ENCODE measurements around the gene WWP2.
A peak's percentile ranks its signal among the peaks of the same experiment; 100 is the strongest.

WWP2 gene

DNA sequence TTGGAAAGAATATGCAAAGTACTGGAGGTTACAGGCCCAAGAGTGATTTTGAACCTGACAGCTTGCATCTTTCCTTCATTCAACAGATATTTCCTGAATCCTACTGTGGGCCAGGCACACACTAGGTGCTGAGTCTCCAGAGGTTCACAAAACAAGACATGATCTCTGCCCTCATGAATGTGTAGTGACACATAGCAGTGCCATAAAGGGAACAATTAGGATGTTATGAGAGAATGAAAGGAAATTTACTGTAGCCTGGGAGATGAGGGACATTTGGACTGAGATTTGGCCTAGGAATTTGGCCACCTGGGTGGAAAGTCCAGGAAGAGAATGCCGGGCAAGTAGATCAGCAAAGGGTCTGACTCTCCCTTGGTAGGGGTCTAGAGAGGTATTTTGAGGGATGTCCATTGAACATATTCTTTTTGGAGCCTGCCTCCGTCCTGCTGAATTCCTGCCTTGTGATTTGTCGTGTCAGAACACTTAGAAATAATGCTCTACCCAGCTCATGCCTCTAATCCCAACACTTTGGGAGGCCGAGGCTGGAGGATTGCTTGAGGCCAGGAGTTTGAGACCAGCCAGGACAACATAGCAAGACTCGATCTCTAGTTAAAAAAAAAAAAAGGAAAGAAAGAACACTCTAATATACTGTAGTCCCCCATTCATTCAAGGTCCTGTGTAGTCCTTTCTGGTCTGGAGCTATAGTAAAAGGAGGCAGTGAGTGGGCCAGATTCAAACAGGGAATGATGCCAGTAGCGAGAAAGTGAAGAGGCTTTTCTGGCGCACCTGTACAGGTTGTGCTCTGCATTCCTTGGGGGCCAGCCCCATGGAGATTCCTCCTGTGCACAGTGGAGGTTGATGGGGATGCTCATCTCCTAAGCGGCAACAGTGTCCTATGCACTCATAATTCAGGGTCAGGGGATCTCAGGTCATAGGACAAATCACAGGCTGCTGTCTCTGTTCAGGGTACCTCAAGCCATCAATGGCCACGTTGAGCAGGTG, 98.4 kb downstream of the WWP2 start:
- no peak for DNase-seq

DNA sequence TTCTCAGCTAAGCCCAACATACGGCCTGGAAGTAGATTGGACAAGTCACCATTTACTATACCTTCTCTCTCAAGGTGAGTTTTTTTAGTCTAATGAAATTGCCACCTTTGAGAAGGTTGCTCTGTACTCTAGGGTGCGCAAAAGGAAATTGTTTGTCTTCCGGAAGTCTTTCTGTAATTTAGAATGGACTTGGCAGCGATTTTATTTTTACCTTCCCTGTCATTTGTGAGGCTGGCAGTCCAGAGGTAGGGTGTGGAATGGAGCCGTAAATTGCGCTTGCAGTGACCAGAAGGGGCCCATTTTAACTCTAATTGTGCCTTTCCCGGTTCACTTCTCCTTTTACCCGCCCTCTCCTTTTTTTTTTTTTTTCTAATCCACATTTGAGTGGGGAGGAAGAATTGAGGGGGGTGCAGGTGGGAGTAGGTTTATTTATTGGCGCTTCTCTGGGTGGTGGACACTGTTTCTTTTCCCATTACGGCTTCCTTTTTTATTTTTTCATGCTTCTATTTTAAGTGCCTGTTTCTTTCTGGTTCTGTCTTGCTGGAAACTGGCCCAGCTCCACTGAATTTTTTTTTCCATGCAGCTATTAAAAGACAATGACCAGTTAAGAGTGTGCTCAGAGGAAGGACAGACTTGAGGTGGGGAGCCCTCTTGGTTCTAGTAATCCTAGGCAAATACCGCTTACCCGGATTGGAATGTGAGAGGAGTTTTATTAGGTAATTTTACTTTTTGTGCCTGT, 99.3 kb downstream of the WWP2 start:
- DNase-seq, result peak; percentile 4

DNA sequence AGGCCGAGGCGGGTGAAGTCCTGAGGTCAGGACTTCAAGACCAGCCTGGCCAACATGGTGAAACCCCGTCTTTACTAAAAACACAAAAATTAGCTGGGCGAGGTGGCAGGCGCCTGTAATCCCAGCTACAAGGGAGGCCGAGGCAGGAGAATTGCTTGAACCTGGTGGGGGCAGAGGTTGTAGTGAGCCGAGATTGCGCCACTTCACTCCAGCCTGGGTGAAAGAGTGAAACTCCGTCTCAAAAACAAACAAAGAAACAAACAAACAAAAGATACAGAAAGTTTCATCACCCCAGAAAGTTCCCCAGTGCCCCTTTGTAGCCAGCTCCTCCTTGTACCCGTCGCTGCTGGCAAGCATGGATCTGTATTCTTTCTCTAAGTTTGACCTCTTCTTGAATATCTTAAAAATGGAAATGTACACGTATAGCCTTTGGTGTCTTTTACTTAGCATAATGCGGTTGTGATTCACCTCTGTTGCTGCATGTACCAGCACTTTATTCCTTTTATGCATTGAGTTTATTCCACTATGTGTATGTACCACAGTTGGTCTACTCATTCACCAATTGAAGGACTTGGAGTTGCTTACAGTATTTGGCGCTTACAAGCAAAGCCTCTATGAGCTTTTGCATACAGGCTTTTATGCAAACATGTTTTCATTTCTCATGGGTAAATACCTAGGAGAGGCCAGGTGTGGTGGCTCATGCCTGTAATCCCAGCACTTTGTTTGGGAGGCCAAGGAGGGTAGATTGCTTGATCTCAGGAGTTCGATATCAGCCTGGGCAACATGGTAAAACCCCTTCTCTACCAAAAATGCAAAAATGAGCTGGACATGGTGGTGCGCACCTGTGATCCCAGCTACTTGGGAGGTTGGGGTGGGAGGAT, 101.5 kb downstream of the WWP2 start:
- no peak for DNase-seq

DNA sequence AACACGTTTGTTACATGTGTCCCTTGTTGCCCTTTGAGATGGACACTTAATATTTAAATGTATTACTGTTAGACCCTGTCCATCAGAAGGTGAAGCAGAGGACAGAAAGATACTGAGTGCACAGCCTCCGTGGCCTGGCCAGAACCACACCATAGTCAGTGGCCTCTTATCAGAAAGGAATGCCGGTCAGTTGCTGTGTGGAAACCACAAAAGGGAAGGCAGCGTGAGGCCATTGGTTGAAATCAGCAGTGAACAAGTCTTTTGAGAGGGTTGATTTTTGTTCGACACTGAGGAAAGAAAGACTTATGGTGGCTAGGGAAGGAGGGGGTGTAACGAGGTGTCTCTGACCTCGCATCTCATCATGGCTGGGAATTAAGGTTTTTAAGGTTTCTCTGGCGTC, 103.6 kb downstream of the WWP2 start:
- no peak for DNase-seq

DNA sequence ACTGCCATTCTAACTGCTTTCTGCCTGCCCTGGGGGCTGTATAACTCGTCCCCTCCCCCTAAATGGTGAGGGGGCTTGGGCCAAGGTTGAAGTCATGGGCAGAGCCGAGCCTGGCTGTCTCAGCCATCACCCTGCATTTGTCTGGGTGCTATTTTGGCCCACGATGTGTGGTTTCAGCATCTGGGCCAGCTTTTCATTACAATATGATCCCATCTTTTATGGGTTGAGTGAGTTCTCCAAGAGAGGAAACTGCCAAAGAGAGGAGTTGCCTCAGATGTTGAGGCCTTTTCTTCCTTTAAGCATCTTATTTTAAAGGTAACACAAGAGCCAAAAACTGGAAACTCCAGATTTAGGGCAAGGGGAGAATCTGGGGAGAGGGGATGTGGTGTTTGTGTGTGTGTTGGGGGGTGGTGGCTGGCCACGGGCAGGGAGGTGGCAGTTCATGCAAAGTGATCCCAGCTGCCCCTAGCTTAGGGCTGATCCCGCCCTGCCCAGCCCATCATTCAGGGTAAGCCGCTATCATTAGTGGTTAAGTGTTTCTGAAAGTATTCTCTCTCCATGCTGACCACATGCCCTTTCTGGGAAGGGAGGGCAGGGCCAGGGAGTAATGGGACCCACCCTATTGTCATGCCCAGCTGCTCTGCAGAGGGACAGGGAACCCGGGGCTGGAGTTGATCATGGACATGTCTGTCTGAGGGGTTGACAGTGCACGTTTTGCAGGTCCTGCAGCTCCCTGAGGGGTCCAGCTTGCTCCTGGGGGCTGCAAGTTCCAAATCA, 105.8 kb downstream of the WWP2 start:
- no peak for DNase-seq

DNA sequence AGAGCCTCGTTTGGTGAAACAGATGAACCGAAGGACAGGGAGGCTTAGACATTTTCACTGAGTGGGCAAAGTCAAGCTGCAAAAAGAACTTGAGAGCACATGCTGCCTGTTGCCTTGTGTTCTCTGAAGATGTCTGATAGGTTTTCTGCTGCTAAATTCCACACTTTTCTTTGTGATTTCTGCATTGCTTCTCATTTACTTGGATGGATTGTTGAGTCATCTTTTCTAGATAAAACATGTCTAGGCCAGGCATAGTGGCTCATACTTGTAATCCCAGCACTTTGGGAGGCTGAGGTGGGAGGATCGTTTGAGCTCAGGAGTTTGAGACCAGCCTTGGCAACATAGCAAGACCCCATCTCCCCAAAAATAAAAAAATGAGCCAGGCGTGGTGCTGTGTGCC, 108.6 kb downstream of the WWP2 start:
- no peak for DNase-seq

DNA sequence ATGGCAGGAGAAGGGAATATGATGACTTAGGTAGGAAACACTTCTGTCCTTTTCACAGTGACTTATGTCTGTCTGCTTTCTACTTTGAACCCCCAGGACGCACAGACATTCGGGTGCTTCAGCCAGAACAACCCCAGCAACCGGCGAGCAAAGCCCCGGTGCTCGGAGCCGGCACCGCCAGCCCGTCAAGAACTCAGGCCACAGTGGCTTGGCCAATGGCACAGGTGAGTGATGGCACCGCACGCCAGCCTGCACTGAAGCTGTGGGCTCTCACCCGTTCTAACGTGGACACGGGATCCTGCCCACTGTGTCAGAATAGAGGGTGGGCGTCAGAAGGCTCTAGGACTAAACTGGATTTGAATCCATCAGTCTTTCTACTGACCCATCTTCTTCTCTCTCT, 109.6 kb downstream of the WWP2 start:
- DNase-seq, result no peak

DNA sequence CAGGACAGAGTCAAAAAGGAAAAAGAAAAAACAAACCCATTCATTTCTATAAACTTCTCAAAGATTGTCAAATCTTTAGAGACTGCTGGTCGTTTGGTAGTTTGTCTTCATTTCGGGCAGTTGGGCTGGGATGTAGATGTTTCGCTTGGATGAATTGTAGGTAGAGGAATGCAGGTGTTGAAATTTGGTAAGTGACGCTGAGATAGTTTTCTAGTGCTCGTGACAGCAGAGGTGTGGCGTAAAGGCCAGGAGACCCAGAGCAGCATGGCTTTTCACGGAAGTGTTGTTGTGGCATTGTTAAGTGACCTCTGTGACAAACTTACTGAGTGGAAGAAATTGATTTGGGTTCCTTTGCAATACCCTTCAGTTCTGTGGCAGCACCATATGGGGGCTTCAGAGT, 110.8 kb downstream of the WWP2 start:
- no peak for DNase-seq

DNA sequence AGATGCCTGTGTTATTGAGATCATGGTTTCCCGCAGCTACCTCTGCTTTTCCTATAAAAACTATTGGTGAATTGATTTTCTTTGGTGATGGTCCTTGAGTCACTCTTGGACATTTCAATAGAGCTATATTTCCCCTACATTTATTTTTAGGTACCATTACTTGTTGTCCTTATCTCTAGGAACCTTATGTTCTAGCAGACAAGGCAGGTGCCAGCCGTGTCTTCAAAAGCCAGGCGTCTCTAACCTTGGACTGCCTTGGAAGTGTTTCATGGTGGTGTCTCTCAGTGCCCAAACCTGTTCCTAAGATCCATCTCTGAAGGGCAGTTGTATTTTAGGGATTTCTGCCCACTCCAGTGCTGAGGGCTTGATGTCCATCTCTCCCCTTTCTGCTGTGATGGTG, 111.7 kb downstream of the WWP2 start:
- no peak for DNase-seq

DNA sequence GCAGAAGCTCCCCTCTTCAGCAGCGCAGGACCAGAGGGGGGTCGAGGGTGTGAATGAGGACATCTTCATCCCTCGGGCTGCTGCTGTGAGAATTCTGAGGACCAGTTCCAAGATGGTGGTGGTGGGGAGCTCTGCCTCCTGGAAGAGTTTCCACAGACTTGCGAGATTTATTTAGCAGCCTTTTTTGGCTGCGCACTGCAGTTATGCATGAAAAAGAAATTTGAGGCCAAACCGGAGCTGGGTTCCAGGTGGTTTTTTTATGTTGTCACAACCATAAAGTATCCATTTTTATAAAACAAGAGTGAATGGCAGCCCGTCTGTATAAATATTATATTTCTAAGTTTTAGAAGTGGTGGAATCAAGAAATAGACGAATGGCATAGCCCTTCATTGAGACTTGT, 112.1 kb downstream of the WWP2 start:
- DNase-seq, result no peak

DNA sequence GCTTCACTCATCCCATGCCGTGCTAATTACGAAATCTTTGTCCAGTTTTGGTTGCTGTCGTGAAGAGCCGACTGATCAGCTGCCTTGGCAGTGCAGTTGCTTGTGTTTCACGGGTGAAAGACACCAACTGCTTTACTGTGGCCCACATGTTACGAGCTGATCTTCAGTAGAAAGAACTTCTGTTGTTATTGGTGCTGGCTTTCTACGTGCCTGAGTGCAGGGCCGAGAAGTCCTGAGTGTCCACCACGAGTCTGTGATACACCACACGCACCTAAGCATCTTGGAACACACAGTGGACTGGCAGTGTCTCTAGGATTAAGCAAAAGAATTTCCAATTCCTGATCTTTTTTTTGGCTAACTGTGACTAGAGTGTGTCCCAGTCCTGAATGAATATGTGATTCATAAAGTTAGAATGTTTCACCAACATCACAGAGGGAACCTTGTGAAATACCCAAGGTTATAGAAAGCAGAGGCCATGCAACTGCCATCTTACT, 118.6 kb downstream of the WWP2 start:
- no peak for DNase-seq

DNA sequence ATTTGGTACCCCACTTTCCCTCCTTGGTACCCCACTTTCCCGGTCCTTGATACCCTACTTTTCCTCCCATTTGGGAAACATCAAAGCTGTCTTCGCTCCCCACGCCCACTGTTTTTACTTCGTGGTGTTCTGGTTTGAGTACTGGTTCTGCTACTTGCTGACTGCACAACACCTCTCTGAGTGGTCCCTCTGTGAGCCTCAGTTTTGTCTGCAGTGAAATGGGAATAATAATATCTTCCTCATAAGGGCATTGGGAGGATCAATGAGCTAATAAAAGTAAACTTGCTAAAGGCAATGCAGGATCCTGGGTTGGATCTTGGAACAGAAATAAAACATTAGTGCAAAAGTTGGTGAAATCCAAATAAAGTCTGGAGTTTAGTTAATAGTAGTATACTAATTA, 119.0 kb downstream of the WWP2 start:
- DNase-seq, result no peak

DNA sequence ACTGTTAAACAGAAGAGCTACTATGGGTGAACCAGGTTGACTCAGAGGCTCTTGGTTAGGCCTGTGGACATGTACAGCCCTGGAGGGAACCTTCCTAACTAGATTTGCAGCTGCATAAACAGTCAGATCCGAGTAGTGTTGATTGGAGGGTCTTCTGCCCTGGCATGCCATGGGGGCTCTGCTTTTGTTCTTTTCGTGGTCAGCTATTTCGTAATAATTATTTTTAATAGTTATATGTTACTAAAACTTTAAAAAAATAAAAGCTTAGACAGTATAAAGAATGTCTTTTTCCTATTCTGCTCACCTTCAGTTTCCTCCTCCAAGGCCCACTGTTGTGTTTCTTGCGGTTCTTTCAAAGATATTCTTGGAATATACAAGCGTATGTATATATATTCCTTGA, 121.6 kb downstream of the WWP2 start:
- DNase-seq, result no peak

DNA sequence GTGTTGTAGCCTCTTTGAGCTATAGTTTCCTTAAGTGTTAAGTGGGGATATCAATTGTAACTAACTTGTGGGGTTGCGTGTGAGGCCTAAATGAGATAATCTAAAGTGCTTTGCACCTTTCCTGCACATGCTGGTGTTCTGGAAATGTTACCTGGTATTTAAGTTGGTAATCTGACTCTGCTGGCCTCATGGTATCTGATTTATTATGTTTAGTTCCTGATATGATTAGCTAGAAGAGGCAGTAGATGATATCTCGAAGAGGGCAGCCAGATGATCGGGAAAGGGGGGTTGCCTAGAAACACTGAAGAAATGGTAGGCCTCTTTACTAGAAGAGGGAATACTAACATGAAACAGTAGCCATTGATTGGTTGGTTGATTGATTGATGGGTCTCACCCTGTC, 123.6 kb downstream of the WWP2 start:
- DNase-seq, result no peak

DNA sequence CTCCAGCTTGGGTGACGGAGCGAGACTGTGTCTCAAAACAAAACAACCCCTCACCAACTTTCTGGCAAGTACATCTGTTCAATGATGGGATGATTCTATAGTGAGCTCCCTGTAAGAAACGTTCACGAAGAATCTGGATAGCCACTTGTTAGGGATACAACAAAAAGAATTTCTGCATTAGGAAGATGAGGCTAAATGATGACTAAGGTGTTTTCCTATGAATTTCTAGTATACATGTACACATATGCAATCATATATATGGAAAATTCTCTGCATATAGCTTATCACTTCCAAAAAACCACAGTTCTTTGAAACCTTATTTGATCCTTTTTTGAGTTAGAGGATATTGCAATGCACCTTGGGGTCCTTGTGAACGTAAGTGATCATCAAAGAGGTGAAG, 124.6 kb downstream of the WWP2 start:
- no peak for DNase-seq

DNA sequence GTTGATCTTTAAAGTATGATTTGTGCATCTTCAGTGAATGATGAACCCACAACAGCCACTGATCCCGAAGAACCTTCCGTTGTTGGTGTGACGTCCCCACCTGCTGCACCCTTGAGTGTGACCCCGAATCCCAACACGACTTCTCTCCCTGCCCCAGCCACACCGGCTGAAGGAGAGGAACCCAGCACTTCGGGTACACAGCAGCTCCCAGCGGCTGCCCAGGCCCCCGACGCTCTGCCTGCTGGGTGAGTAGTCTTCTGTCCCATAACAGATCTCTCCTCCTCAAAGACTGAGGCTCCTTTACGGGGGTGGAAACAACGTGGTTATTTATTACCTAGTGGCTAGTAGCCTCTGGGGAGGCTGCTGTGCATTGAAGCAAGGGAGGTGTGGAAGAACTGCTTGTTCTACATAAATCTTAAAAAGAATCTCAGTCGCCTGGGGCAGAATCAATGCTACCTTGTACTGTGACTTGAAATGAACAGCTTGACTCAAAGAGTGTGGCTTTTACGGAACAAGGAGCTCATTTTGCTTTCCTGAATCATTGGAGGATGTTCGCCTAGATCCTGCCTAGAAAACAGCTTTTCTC, 126.0 kb downstream of the WWP2 start:
- no peak for DNase-seq

DNA sequence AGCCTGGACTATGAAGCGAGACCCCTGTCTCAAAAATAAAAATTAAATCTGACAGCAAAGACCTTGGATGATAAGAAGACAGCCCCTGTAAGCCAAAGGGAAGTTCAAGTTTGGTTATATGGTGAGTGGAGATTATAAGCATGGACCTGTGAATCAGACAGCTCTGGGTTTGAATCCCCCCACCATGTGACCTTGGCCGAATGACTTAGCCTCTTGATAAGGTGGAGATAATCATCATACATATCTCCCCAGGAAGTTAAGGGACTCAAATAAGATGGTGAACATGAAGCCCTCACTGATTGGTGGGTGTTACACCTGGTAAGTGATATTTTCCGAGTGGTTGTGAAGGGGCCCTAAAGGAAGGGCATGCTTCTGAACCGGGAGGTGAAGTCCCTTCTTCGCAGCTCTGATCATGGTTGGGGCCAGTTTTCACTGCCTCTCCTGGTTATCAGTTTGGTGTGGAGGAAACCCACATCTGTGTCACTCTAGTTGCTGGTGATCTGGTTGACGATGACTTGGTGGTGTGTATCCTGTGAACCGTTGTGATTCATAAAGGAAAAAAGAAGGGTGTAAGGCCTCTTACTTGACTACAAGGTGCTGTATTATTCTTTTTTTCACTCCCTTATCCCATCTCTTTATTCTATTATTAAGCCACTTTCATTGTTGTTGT, 127.3 kb downstream of the WWP2 start:
- DNase-seq, result no peak

DNA sequence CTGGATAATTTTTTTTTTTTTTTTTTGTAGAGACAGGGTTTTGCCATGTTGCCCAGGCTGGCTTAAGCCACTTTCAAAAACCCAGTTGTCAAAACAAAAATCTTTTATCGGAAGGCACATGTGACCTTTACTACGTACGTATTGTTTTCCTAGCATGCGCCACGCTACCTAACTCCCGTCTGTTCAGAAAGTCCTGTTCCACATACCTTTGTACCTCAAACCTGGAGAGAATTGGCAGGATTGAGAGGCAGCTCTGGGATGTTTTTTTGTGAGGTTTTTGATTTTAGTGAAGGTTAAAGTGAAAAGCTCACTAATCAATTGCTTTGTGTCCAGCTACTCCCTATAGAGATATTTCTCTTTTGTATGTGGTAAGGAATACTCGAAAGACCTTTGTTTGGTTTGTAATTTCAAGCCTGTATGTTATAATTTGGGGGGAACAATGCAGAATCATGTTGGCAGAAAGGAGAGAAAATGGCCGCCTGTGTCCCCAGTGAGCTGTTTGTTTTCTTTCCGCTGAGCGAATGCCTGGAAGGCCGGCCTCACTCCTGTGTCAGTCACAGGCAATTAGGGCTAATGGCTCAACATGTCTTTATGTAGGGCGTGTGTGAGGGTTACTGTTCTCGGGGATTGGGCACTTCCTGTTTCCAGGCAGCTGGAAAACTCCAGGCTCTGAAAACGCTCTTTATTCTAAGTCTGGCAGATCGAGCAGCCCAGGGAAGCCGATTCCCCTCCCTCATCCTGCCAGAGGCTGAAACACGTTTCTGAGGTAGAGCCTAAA, 128.2 kb downstream of the WWP2 start:
- peak; percentile 90 for DNase-seq

DNA sequence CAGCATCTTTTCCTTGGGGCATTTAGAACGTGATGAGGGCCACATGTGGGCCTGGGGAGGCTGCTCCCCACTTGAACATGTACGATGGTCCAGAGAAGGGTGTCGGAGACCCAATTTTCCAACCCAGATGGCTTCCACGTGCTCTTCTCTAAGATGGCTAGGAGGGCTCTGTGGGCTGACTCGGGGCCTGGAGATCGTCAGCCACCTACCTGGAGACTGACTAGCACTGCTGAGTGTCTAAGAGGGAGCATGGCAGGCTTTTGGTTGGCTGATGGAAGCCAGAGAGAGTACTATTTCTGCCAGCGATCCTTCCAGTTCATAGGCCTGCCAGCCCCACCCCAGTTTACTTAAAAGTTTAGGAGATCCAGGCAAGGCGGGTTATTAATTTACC, 128.8 kb downstream of the WWP2 start:
- no peak for DNase-seq

DNA sequence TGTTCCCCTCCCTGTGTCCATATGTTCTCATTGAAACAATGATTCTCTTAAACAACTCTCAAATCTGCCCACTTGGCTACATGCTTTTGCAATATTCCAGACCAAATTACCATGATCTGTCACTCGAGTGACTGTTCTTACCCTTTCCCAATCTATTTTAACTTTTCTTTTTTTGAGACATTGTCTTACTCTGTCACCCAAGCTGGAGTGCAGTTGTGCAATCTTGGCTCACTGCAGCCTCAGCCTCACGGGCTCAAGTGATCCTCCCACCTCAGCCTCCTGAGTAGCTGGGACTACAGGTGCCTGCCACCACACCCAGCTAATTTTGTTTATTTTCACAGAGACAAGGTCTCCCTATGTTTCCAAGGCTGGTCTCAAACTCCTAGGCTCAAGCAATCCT, 130.2 kb downstream of the WWP2 start:
- DNase-seq, result no peak

Data from NCI-H2081 treated with DMSO at 0.1 percent for 48 hours (cell line).